ENCODE data around the gene SMG9. TPM values are rescaled to one million over a fixed set of nuclear protein-coding genes. Genes with fewer than 3 reads are reported as not detected.
"Not testable (repeated sequence)": the region's sequence is repeated elsewhere in the genome, so short reads cannot be mapped to it uniquely, and the experiment has no call there.

Gene SMG9
- polyA plus RNA-seq, 1 experiment = 14.8 TPM

GRCh38 chr19:43688059-43688701 is 66.6 kb downstream of the SMG9 start:
- POLR2A ChIA-PET = no interaction called here
- no peak for TF ChIP-seq CTCF (IDR thresholded peaks at IDR 0.05; ENCODE audit: insufficient read depth, low read depth, low read length)
- DNase-seq (ENCODE audit: low read depth) = no peak
- Histone ChIP-seq H3K36me3 (ENCODE audit: control insufficient read depth, insufficient read depth, low read length) (no peaks in the 10 kb centered on the region), H3K27me3 (ENCODE audit: control insufficient read depth, insufficient read depth, low read length) (no peaks in the 10 kb centered on the region), H3K4me3 (ENCODE audit: low read depth, low read length) (no peak overlapping the region)
- CTCF ChIA-PET = interaction anchor here (0.6 kb wide), 1 partner anchor 83 kb away, joined by 3 read pairs; no protein-coding TSS in a partner anchor

- Histone ChIP-seq H3K36me3 (ENCODE audit: control insufficient read depth, insufficient read depth, low read length) (no peaks in the 10 kb centered on the region), H3K4me3 (ENCODE audit: low read depth, low read length) (no peak overlapping the region), H3K27me3 (ENCODE audit: control insufficient read depth, insufficient read depth, low read length) (no peaks in the 10 kb centered on the region)
- TF ChIP-seq CTCF (IDR thresholded peaks at IDR 0.05; ENCODE audit: insufficient read depth, low read depth, low read length) = no peak
- ChIA-PET POLR2A (no interaction called here), CTCF (interaction anchor here (0.6 to 1.0 kb wide), 2 partner anchors 9 to 84 kb away, joined by 3 to 6 read pairs; no protein-coding TSS in a partner anchor)
- DNase-seq (ENCODE audit: low read depth) = no peak
Observed at GRCh38 chr19:43687660-43687997, 67.1 kb downstream of the SMG9 start.

DNA sequence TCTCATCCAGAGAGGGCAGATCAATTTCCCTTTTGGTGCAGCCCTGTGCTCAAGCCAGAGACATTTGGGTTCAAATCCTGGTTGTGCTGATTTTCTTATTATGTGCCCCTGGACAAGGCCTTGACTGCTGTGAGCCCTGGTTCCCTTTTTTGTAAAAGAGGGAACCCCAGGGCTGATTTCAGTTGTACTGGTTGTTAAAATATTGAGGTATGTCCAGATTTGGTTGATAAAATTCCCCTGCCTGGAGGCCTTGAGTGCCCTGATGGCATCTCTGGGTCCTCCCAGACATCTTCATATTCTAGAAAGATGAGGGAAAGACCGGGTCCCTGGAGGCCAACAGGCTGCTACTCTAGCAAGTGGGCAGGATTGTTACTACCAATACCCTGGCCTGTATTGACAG is 70.4 kb downstream of the SMG9 start:
- ChIA-PET POLR2A (no interaction called here), CTCF (no interaction called here)
- DNase-seq (ENCODE audit: low read depth) = no peak
- Histone ChIP-seq H3K27me3 (ENCODE audit: control insufficient read depth, insufficient read depth, low read length) (no peaks in the 10 kb centered on the region), H3K36me3 (ENCODE audit: control insufficient read depth, insufficient read depth, low read length) (no peaks in the 10 kb centered on the region), H3K4me3 (ENCODE audit: low read depth, low read length) (no peak overlapping the region)
- TF ChIP-seq CTCF (IDR thresholded peaks at IDR 0.05; ENCODE audit: insufficient read depth, low read depth, low read length) = no peak

DNA sequence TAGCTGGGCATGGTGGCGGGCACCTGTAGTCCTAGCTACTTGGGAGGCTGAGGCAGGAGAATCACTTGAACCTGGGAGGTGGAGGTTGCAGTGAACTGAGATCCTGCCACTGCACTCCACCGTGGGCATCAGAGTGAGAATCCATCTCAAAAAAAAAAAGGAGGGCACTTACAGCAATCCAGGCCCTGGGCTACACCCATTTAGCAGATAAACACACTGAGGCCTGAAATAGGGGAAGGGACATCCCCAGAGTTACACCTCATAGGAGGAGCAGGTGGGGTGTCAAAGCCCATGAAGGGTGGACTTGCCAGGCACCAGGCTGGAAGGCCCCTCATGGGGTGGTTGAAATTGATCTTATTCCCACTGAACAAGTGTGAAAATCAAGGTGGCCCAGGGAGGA is 70.9 kb downstream of the SMG9 start:
- TF ChIP-seq CTCF (IDR thresholded peaks at IDR 0.05; ENCODE audit: insufficient read depth, low read depth, low read length) = no peak
- Histone ChIP-seq H3K36me3 (ENCODE audit: control insufficient read depth, insufficient read depth, low read length) (no peaks in the 10 kb centered on the region), H3K27me3 (ENCODE audit: control insufficient read depth, insufficient read depth, low read length) (no peaks in the 10 kb centered on the region), H3K4me3 (ENCODE audit: low read depth, low read length) (no peak overlapping the region)
- ChIA-PET CTCF (no interaction called here), POLR2A (no interaction called here)
- DNase-seq (ENCODE audit: low read depth) = no peak

GRCh38 chr19:43682824-43683661 is 71.7 kb downstream of the SMG9 start:
- no peak for TF ChIP-seq CTCF (IDR thresholded peaks at IDR 0.05; ENCODE audit: insufficient read depth, low read depth, low read length)
- no peak overlapping the region for H3K4me3 ChIP-seq (ENCODE audit: low read depth, low read length)
- no peaks in the 10 kb centered on the region for H3K27me3 ChIP-seq (ENCODE audit: control insufficient read depth, insufficient read depth, low read length)
- ChIA-PET CTCF (no interaction called here), POLR2A (no interaction called here)
- no peak for DNase-seq (ENCODE audit: low read depth)
- no peaks in the 10 kb centered on the region for H3K36me3 ChIP-seq (ENCODE audit: control insufficient read depth, insufficient read depth, low read length)

GRCh38 chr19:43682269-43682668 is 72.5 kb downstream of the SMG9 start:
- POLR2A ChIA-PET; CTCF ChIA-PET; H3K27me3 ChIP-seq (ENCODE audit: control insufficient read depth, insufficient read depth, low read length); H3K36me3 ChIP-seq (ENCODE audit: control insufficient read depth, insufficient read depth, low read length); H3K4me3 ChIP-seq (ENCODE audit: low read depth, low read length); DNase-seq (ENCODE audit: low read depth): not testable (repeated sequence)
